ENCODE measurements around the gene UBL3. TPM values are rescaled to one million over a fixed set of nuclear protein-coding genes. Genes with fewer than 3 reads are reported as not detected.

Gene UBL3
- total RNA-seq, 1 experiment from 2014 or later, result 10.7 TPM

GRCh38 chr13:29885989-29886388, 35.6 kb upstream of the UBL3 start:
- ChIA-PET CTCF (no interaction called here), POLR2A (no interaction called here)

More at GRCh38 chr13:29885989-29886388, 35.6 kb upstream of the UBL3 start:
- TF ChIP-seq RAD21 (IDR thresholded peaks at IDR 0.05; ENCODE audit: low read depth), result no peak
- TF ChIP-seq ELF1 (IDR thresholded peaks at IDR 0.05; ENCODE audit: borderline replicate concordance, low read depth), result no peak
- no peak for TF ChIP-seq POLR2AphosphoS5 (IDR thresholded peaks at IDR 0.05; ENCODE audit: low read depth, low read length)
- no peak for TF ChIP-seq POLR2A (IDR thresholded peaks at IDR 0.05; ENCODE audit: borderline replicate concordance, extremely low read depth, insufficient read depth, insufficient read length)
- no peak for TF ChIP-seq ZFX (IDR thresholded peaks at IDR 0.05)
- TF ChIP-seq CEBPB (IDR thresholded peaks at IDR 0.05; ENCODE audit: low read depth), result no peak
- no peak for TF ChIP-seq EZH2 (IDR thresholded peaks at IDR 0.05)
- no peak for TF ChIP-seq ZNF274 (IDR thresholded peaks at IDR 0.05; ENCODE audit: low read depth, low read length)
- no peak for TF ChIP-seq EGR1 (IDR thresholded peaks at IDR 0.05; ENCODE audit: low read depth)
- TF ChIP-seq CBX3 (IDR thresholded peaks at IDR 0.05; ENCODE audit: low read depth), result no peak
- TF ChIP-seq EZH2phosphoT487 (IDR thresholded peaks at IDR 0.05; ENCODE audit: borderline replicate concordance), result no peak
- TF ChIP-seq JUND (IDR thresholded peaks at IDR 0.05), result no peak
- TF ChIP-seq ZBTB33 (IDR thresholded peaks at IDR 0.05; ENCODE audit: extremely low read depth, insufficient replicate concordance, low read length), result no peak
- TF ChIP-seq FOSL1 (IDR thresholded peaks at IDR 0.05; ENCODE audit: low read depth), result no peak
- TF ChIP-seq REST (IDR thresholded peaks at IDR 0.05; ENCODE audit: low read depth), result no peak
- Histone ChIP-seq H3K9me2 (ENCODE audit: insufficient read depth) (no peaks in the 10 kb centered on the region), H2AFZ (ENCODE audit: low read depth, low read length, poor library complexity, severe bottlenecking) (no peak overlapping the region), H3K27ac (ENCODE audit: low read depth, low read length) (no peak overlapping the region), H3K9ac (ENCODE audit: low read length) (no peak overlapping the region), H3K27me3 (ENCODE audit: insufficient read depth, low read length) (no peaks in the 10 kb centered on the region), H3K4me2 (ENCODE audit: low read length) (no peak overlapping the region), H3K79me2 (ENCODE audit: insufficient read depth, low read length) (no peaks in the 10 kb centered on the region), H3K4me1 (ENCODE audit: control insufficient read depth in 1 of 2, insufficient read depth in 2 of 2, low read length in 2 of 2) (no peaks in the 10 kb centered on the region), H4K20me1 (ENCODE audit: insufficient read depth) (no peaks in the 10 kb centered on the region), H3K36me3 (ENCODE audit: control insufficient read depth in 1 of 2, insufficient read depth in 2 of 2, low read length in 2 of 2) (no peaks in the 10 kb centered on the region), H3K4me3 (replicated peaks in 1 of 2; ENCODE audit: low read depth in 1 of 2, low read length in 2 of 2) (no peak overlapping the region), H3K9me3 (ENCODE audit: control insufficient read depth in 1 of 2, insufficient read depth in 1 of 2, low read depth in 1 of 2, low read length in 2 of 2) (no peaks in the 10 kb centered on the region)
- intact Hi-C loops (cut with micrococcal nuclease), result no loop called here
- RAD21 ChIA-PET (ENCODE audit: low non-redundant PET in 1 of 2, low total read pairs in 2 of 2, uncharacterized antibody in 2 of 2, unreplicated experiment in 2 of 2), result no interaction called here
- ATAC-seq (no peak), DNase-seq (ENCODE audit: low read depth, low spot score) (no peak)
- no TSS peak for BruUV-seq (replicated peaks)
